ENCODE measurements around the gene KIAA0040.

Gene KIAA0040

GRCh38 chr1:175200678-175201521 lies 8.3 kb upstream of the KIAA0040 start:
- DNase-seq, result no peak

GRCh38 chr1:175198332-175198731 lies 5.8 kb upstream of the KIAA0040 start:
- no peak for DNase-seq

- no peak for DNase-seq
Observed at GRCh38 chr1:175197531-175197930, 5.0 kb upstream of the KIAA0040 start.

GRCh38 chr1:175195798-175196197 lies 3.2 kb upstream of the KIAA0040 start:
- DNase-seq, result no peak

GRCh38 chr1:175195281-175195680 lies 2.7 kb upstream of the KIAA0040 start:
- no peak for DNase-seq

GRCh38 chr1:175193527-175193910 lies 943 bp upstream of the KIAA0040 start:
- no peak for DNase-seq

- DNase-seq, result peak; percentile 47
Observed at GRCh38 chr1:175192111-175192629, 406 bp downstream of the KIAA0040 start.

- peak; percentile 43 for DNase-seq
Observed at GRCh38 chr1:175191659-175192058, 917 bp downstream of the KIAA0040 start.

GRCh38 chr1:175188936-175189335 lies 3.6 kb downstream of the KIAA0040 start:
- DNase-seq, result peak; percentile 76

GRCh38 chr1:175186433-175187160 lies 6.0 kb downstream of the KIAA0040 start:
- no peak for DNase-seq

GRCh38 chr1:175185903-175186302 lies 6.7 kb downstream of the KIAA0040 start:
- DNase-seq, result no peak

- no peak for DNase-seq
Observed at GRCh38 chr1:175183586-175183985, 9.0 kb downstream of the KIAA0040 start.

- DNase-seq, result no peak
Observed at GRCh38 chr1:175182201-175182746, 10.3 kb downstream of the KIAA0040 start.

GRCh38 chr1:175179837-175180590 lies 12.6 kb downstream of the KIAA0040 start:
- DNase-seq, result no peak

GRCh38 chr1:175178456-175178855 lies 14.1 kb downstream of the KIAA0040 start:
- no peak for DNase-seq

GRCh38 chr1:175178056-175178455 lies 14.5 kb downstream of the KIAA0040 start:
- no peak for DNase-seq

- no peak for DNase-seq
Observed at GRCh38 chr1:175176246-175176645, 16.3 kb downstream of the KIAA0040 start.

- DNase-seq, result no peak
Observed at GRCh38 chr1:175174309-175175102, 18.1 kb downstream of the KIAA0040 start.

- DNase-seq, result no peak
Observed at GRCh38 chr1:175173531-175173930, 19.0 kb downstream of the KIAA0040 start.

- DNase-seq, result no peak
Observed at GRCh38 chr1:175172503-175172902, 20.1 kb downstream of the KIAA0040 start.

- DNase-seq, result no peak
Observed at GRCh38 chr1:175171036-175171913, 21.3 kb downstream of the KIAA0040 start.

All from CD4-positive, alpha-beta T cell treated with Interleukin-6 for 4 hours (primary cell).